A549 treated with Mapracorat at 1 μM for 4 hours (cell line): ENCODE measurements around the gene FBXW11. TPM values are rescaled to one million over a fixed set of nuclear protein-coding genes. Genes with fewer than 3 reads are reported as not detected.

Experiments used
- total RNA-seq: library from RNA; stranded (reverse); fragments of 200-300 nt; extraction: Qiagen RNA extraction; gene quantifications from 5 replicates; pipeline ENCODE4 v1.2.3, GENCODE V29; 2022

FBXW11 gene
- 31.0 to 41.3 TPM (median 36.8 TPM) in 5 replicates for total RNA-seq

GRCh38 chr5:172006321-172007174 is at the start of gene FBXW11:
Gene FBXW11, minus strand, starts transcription at chr5:172006638. Its CDS starts 136 bp downstream, at chr5:172006502.

Other genes with a start within 250 kb of the FBXW11 start
- gene SMIM23, start 220.8 kb downstream of the FBXW11 start, total RNA-seq, result not detected in 5 replicates
- gene STK10, start 181.6 kb upstream of the FBXW11 start, total RNA-seq, result 20.6 to 22.0 TPM (median 20.8 TPM) in 5 replicates
- gene EFCAB9, start 187.5 kb upstream of the FBXW11 start, total RNA-seq, result not detected in 5 replicates